Activated T-cell treated with anti-CD3 and anti-CD28 coated beads for 1 hour (primary cell): ENCODE measurements around the gene HLA-DQB1.
"Not testable (repeated sequence)": the region's sequence is repeated elsewhere in the genome, so short reads cannot be mapped to it uniquely, and the experiment has no call there.

ENCODE experiments used
- DNase-seq: peaks from one replicate; pipeline ENCODE4 v3.0.0-alpha.2; 2020; ENCODE audit warnings: low read depth

The HLA-DQB1 gene

DNA sequence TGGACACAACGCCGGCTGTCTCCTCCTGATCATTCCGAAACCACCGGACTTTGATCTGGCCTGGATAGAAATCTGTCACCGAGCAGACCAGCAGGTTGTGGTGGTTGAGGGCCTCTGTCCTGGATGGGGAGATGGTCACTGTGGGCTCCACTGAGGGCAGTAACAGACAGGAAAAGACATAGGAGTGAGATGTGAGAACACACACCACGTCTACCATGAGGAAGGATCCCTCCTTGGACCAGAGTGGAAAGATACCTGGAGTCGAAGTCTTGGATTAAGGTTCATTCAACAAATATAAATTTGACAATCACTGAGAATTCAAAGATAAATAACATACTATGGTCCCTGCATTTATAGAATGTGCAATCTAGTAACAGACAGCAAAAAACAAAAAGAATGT, 4.4 kb downstream of the HLA-DQB1 start:
- no peak for DNase-seq

DNA sequence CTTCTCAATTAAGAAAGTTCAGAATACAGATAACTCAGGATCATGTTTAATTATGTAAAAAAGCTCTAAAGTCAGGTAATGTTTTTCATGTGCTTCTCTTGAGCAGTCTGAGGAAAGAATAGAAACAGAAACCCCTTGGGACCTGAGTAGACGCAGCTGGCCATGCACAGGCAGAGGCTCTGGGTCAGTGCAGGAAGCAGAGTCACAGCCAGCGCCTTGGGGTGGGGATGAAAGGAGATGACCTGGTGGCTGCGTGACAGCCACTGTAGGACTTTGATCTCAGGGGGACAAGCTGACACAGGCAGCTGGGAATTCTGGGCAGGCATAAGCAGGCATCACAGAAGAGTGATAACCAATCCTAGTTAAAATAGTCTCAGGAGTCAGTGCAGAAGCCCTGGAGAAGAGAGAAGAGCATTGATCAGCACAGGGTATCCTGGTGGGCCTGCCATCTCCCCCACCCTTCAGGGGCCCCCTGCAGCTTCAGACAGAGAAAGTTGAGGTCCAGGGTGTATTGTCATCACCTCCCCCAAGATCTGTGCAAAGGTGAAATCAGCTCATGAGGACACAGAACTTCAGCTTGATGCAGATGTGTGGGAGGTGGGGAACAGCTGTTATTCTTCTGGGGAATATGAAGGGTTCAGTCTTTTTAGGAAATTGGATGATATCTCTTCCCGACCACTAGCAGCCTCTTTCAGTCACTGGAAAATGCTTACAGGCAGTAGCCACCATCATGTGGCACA, 6.4 kb downstream of the HLA-DQB1 start:
- DNase-seq: no peak

DNA sequence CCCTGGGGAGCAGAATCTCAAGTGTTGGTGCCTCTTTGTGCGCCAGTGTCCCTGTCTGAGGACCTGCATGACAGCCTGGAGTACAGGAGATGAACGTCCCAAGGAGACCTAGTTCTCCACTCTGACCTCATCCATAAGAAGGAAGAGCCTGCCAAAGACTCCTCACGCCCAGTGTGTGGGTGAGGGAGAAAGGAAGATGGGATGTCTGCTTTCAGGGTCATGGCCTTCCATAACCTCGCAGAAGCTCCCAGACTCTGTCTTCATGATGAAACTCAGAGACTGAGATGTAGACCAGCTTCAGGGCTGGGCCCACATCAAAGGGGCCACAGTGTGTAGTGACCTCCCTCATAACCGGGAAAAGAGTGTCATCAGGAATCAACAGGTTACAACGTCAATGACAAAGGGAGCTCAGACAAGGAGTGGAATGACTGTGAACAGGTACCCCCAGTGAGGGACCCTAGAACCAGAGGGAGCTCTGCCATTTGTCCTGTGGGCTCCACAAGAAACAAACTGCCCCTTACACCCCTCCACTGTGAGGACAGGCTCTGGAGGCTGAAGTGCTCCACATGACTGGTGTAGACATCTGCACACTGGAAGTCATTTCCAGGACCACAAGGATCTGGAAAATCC, 8.1 kb downstream of the HLA-DQB1 start:
- DNase-seq: no peak

DNA sequence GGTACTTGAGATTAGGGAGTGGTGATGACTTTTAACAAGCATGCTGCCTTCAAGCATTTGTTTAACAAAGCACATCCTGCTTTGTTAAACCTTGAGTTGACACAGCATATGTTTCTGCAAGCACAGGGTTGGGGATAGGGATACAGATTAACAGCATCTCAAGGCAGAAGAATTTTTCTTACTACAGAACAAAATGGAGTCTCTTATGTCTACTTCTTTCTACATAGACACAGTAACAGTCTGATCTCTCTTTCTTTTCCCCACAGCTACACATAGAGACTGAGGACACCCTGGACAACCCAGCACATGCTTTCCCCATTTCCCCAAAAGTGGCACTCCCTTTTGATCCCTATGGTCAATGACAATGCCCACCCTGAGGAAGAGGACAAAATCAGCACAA, 8.6 kb downstream of the HLA-DQB1 start:
- not testable (repeated sequence) for DNase-seq

DNA sequence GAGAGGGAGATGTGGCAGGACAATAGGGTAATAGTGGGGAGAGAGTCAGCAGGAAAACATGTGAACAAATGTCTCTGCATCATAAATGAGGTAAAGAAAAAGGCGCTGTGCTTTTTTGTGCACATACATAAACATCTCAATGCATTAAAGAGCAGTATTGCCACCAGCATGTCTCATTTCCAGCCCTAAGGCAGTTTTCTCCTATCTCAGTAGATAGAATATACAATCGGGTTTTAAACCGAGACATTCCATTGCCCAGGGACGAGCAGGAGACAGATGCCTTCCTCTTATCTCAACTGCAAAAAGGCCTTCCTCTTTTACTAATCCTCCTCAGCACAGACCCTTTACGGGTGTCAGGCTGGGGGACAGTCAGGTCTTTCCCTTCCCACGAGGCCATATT, 9.1 kb downstream of the HLA-DQB1 start:
- not testable (repeated sequence) for DNase-seq

DNA sequence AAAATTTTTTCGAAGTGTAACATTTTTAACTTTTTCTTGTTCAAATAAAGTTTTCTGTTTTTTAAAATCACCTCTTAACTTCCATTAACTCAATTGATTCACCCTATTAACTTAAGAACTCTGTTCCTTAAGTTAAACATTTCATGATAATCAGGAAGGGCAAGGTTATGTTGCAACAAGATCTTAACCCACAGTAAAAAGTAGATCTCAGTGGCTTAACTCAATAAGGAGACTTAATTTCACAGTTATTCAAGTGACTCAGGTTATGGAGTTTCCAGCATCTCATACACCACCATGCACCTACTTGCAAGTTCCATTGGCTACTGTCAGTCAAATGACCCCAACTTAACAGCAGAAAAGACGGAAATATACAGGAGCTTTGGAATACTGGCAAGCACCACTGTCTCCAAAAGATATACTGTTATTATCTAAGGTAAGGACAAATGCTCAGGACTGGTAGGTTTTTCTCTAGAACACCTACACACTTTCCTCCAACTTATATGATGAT, 11.2 kb downstream of the HLA-DQB1 start:
- DNase-seq: no peak

DNA sequence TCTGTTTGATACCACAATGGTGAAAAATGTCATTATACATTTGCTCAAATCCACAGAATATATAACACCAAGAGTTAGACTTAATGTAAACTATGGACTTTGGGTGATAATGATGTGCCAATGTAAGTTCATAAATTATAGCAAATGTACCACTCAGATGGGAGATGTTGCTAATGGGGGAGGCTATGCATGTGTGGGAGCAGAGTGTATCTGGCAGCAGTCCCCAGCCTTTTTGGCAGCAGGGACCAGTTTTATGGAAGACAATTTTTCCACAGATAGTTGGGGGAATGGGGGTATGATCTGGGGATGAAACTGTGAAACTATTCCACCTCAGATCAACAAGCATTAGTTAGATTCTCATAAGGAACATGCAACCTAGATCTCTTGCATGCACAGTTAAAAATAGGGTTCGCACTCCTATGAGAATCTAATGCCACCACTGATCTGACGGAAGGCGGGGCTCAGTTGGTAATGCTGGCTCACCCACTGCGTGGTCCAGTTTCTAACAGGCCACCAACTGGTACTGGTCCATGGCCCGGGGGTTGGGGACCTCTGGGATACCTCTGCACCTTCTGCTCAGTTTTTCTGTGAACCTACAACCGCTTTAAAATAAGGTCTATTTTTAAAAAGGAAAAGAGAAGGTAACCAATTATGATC, 21.3 kb downstream of the HLA-DQB1 start:
- no peak for DNase-seq

DNA sequence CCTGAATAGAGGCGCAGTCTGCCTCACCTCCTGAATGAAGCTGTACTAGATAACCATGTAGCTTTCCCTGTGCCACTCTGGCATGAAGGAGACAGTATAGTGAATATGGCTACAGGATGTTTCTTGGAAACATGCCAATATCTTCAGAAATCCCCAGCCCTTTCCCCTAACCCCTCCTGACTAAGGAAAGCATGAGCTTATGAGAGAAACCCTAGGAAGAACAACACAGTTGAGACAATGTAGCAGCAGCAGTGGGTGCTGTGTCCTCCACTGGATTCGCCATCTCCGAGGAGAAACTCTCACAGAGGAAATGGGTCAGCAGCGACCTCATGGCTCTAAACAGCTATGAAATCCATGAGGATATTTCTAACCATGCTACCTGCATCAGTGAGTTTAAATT, 22.6 kb downstream of the HLA-DQB1 start:
- no peak for DNase-seq

DNA sequence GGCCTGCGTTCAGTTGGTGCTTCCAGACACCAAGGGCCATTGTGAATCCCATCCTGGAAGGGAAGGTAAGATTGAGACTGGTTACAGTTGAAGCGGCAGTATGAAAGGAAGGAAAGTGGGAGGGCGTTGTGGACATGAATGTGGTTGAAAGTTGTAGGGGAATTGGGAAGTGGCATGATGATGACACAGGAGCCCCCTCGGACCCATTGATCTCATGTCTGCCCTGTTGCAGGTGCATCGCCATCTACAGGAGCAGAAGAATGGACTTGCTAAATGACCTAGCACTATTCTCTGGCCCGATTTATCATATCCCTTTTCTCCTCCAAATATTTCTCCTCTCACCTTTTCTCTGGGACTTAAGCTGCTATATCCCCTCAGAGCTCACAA, 23.7 kb downstream of the HLA-DQB1 start:
- DNase-seq: no peak

DNA sequence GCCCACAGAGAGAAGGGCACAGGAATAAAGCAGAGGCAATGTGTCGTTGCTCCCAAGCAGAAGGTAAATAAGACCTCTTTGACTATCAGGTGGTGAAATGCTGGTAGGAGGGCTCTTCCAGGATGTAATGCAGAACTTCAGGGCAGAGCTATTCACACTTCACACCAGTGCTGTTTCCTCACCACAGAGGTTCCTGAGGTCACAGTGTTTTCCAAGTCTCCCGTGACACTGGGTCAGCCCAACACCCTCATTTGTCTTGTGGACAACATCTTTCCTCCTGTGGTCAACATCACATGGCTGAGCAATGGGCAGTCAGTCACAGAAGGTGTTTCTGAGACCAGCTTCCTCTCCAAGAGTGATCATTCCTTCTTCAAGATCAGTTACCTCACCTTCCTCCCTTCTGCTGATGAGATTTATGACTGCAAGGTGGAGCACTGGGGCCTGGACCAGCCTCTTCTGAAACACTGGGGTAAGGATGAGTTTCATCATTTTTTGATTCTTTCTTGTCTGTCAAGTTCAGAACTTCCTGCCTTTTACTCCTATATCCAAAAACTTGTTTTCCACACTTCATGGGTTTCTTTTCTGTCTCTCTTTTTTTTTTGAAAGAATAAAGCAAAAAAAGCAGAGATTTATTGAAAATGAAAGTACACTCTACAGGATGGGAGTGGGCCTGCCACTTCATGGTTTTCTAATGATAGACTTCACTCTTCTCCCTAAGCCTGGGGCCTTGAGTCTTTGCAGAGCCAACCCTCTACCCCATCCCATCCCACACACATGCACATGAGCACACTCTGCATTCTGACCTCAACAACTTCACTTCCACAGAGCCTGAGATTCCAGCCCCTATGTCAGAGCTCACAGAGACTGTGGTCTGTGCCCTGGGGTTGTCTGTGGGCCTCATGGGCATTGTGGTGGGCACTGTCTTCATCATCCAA, 24.4 kb downstream of the HLA-DQB1 start:
- DNase-seq: not testable (repeated sequence)

DNA sequence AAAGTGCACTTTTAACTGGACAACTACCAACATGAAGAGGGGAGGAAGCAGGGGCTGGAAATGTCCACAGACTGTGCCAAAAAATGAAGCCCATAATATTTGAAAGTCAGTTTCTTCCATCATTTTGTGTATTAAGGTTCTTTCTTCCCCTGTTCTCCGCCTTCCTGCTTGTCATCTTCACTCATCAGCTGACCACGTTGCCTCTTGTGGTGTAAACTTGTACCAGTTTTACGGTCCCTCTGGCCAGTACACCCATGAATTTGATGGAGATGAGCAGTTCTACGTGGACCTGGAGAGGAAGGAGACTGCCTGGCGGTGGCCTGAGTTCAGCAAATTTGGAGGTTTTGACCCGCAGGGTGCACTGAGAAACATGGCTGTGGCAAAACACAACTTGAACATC, 25.3 kb downstream of the HLA-DQB1 start:
- DNase-seq: no peak

DNA sequence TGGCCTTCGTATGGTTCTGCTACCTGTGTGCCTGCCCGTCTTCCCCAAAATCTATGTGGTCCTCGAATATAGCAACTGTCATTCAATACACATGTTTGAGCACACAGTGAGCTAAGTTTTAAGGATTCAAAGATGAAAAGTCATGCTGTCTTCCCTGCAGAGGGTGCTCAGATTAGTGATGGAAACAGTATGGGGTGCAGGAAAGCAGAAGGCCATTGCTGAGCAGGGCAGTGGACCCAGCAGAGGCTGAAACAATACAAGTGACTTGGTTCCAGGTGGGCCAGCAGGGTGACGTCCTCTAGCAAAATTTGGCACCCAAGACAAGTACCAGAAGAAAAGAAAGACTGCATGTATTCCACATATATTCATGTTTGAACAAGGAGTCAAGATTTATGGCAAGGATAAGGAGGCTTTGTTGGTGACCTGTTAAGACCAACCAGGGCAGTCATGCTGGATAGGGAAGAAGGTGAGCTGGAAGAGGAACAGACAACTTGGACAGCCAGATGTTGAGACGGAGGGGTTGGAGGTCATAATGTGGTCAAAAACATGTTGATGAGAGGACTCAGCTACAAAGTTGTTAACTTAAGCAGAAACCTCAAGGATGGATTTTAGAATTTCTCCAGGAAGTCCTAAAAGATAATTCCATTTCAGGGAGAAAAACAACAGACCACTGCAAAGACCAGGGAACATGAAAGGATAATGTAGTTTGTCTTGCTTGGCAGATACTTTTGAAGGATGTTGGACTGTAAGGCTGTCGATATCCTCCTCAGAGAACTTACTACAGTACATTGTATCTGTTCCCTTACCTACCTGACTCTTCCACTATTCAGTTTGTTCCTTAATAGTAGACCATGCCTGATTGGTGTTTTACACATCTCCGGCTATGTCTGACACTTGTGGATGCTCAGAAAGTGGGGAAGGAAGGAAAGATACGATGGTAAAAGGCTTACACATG, 26.7 kb downstream of the HLA-DQB1 start:
- no peak for DNase-seq

DNA sequence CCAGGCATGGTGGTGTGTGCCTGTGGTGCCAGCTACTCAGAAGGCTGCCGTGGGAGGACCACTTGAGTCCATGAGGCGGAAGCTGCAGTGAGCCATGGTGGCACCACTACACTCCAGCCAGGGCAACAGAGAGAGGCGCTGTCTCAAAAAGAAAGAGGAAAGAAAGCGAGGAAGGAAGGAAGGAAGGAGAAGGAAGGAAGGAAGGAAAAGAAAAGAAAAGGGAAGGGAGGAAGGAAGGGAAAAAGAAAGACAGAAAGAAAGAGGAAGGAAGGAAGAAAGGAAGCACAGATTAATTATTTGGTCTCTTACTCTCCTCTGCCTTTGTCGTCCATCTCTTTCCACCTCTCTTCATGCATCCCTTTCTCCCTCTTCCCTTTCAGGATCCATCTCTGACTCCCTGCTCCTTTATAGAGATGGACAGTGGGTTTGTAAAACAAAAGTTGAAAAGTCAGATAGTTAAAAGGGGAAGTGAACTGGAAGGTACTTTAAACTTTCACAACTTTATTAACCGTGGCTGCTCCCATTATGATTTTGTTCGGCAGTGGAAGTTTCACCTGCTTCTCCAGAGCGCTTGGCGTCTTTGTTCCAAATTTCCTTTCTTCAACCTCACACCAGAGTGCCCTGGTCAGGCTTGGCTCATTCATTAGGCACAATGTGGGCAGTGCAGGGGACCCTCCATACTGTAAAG, 27.8 kb downstream of the HLA-DQB1 start:
- DNase-seq: no peak

DNA sequence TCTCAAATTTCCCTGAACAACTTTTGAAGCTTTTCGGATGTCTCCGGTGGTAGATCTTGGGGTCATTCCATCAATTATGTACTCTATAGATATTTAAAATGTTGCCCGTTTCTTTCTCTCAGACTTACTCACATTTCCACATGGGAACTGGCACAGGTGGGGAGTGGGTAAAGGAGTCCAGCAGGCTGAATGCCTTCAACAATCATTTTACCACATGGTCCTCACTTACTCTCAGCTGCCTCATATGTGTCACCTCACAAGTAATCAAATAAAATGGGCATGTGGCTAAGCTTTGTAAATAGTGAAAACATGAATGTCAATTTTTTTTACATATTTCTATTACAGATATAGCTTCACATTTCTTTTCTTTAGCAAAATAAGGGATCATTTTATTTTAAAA, 28.6 kb downstream of the HLA-DQB1 start:
- DNase-seq: no peak

DNA sequence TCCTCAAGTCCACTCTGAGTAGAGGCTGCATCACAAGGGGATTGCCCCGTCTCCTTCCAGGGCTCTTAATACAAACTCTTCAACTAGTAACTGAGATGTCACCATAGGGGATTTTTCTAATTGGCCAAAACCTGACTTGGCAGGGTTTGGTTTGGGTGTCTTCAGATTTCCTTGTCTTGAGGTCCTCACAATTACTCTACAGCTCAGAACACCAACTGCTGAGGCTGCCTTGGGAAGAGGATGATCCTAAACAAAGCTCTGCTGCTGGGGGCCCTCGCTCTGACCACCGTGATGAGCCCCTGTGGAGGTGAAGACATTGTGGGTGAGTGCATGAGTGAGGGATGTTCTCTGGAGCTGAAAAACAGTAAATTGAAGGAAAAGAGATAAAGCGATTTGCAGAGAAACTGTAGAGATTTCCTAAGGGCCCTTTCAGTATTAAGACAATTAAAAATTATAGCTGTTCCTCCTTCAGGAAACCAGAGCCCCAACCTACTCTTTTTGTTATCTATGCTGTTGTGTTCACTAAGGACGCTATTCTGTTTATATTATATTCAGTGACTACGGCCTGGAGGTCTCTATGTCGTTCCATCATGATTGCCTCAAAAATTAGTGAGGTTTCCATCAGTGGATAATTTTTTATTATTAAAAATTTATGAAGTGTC, 29.1 kb downstream of the HLA-DQB1 start, which contains the start of gene HLA-DQA1:
HLA-DQA1 (plus strand) TSS at position 188 of the 662 bp plus-strand sequence; CDS start at position 241, 53 bp downstream.
- no peak for DNase-seq

DNA sequence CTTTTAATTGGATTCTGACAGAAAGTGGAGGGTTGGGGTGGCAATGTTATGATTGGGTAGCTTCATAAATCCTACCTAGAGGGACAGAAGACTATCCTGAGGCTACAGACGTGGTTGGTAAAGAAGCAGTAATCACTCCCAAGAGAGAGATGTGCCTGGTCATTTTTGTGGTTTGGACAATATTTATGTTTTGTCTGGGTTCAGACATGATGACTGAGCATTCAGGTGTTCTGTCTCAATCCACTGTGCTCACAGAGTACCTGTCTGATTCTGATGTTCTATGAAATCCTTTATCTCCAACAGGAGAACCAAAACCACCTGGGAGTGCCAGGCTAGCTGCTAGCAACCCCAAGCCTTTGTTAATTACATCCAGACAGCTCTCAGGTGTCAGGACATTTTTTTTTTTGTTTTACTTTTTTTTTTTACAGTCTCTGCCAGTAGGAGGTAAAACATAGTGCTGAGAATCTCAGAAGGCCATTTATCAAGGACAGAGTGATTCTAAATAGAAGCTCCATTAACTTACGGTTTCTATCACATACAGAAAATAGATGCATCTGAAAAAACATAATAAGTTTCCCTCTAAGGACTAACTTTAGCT, 30.8 kb downstream of the HLA-DQB1 start:
- DNase-seq: no peak

DNA sequence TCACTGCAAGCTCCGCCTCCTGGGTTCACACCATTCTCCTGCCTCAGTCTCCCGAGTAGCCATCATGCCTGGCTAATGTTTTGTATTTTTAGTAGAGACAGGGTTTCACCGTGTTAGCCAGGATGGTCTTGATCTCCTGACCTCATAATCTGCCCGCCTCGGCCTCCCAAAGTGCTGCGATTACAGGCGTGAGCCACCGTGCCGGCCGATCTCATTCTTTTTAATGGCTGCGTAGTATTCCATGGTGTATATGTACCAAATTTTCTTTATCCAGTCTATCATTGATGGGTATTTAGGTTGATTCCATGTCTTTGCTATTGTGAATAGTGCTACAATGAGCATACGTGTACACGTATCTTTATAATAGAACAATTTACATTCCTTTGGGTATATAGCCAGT, 36.7 kb downstream of the HLA-DQB1 start:
- DNase-seq: not testable (repeated sequence)

DNA sequence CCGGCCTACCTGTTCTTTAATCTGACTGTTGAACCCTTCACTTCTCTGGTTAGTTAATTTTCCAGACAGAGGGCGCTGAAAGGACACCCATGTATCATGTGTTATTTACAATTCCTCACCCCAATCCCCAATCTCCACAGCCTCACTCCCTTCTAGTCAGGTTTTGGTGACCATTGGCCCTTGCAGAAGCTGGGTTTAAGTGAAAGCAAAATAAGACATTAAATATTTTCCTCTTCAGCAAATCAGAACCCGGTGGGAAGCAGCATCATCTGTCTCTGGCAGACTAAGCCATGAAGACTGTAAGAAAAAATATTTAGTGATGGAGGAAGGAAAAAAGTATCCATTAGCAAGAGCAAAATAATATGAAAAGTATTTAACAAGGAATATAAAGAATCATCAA, 38.6 kb downstream of the HLA-DQB1 start:
- no peak for DNase-seq

DNA sequence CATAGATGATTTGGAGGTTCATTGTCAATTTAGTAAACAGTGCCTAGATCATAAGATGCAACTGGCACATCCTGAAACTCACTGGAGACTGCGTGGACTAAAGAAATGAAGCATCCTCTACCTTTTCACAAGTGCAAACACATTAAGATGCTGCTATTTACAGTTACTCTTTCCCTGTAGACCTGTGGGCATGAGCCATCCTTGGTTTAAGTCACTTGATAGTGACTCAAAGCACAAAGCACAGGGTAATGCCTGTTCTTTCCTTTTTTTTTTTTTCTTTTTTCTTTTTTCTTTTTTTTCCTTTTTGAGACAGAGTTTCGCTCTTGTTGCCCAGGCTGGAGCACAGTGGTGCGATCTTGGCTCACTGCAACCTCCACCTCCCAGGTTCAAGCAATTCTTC, 39.2 kb downstream of the HLA-DQB1 start:
- DNase-seq: no peak
